ENCODE data around the gene ADORA2A.

DNA sequence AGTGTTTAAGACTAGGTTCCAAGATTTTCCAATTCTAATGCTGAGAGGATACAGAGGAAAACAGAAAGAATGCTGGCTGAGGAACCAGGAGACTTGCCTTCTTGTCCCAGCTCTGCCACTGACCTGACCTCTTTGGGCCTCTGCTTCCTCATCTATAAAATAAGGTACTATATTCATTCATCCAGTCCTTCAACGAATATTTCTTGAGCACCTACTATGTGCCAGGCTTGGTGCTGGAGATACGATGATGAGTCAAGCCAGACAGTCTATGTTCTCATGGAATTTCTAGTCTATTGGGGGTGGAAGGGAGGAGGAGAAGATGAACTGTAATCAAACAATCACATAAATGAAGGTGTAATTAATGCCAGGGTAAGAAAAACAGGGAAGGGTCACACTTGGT lies 39.9 kb downstream of the ADORA2A start:
- TF ChIP-seq, protein P1, sequence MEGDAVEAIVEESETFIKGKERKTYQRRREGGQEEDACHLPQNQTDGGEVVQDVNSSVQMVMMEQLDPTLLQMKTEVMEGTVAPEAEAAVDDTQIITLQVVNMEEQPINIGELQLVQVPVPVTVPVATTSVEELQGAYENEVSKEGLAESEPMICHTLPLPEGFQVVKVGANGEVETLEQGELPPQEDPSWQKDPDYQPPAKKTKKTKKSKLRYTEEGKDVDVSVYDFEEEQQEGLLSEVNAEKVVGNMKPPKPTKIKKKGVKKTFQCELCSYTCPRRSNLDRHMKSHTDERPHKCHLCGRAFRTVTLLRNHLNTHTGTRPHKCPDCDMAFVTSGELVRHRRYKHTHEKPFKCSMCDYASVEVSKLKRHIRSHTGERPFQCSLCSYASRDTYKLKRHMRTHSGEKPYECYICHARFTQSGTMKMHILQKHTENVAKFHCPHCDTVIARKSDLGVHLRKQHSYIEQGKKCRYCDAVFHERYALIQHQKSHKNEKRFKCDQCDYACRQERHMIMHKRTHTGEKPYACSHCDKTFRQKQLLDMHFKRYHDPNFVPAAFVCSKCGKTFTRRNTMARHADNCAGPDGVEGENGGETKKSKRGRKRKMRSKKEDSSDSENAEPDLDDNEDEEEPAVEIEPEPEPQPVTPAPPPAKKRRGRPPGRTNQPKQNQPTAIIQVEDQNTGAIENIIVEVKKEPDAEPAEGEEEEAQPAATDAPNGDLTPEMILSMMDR (IDR thresholded peaks at IDR 0.05; ENCODE audit: low read length): no peak
- no peak for TF ChIP-seq EZH2 (optimal IDR thresholded peaks at IDR 0.05; ENCODE audit: low read depth, low read length)
- no peak for TF ChIP-seq EZH2phosphoT487 (IDR thresholded peaks at IDR 0.05; ENCODE audit: low read length)

Measured in MM.1S (cell line).